Subcutaneous adipose tissue (tissue), 4 donors: ENCODE measurements around the gene TEX35. TPM values are rescaled to one million over a fixed set of nuclear protein-coding genes. Genes with fewer than 3 reads are reported as not detected.

Source experiments
- CTCF ChIP-seq: fragments of 450-650 bp; IDR thresholded peaks from one replicate; pipeline ENCODE4 v1.5.1; 2016; ENCODE audit warnings: low read depth, mild to moderate bottlenecking, control low read depth, antibody characterized with exemption, moderate library complexity
- total RNA-seq, 4 donors: library from RNA; depleted of rRNA; stranded (reverse); fragments of >200 nt; gene quantifications; one replicate each; pipeline ENCODE4 v1.1.0, GENCODE V29; 2016

The TEX35 gene
- total RNA-seq, 4 donors from 2014 or later, result not detected

DNA sequence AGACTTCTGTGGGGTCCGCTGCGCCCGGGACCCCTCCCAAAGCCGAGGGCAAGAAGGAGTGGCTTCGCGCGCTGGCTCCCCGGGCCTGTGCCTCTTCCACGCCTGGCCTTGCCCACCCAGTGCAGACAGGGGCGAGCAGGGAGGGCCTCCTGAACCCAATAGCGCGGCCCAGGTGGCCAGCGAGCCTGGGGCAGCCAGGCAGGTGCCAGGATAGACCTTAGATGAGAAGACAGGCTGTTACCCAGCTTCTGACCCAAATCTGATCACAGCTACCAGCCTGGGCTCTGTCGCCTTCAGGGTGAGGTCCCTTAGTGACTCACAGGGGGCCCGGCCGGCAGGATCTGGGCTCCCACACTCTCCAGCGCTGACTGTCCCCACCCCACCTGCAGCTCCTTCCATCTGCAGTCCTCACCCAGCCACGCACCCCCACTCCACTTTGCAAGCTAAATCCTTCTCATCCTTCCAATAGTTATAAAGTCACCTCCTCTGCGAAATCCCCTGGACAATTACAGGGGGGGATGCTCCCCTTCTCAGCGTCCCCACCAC is 25.8 kb upstream of the TEX35 start:
- no peak for TF ChIP-seq CTCF

DNA sequence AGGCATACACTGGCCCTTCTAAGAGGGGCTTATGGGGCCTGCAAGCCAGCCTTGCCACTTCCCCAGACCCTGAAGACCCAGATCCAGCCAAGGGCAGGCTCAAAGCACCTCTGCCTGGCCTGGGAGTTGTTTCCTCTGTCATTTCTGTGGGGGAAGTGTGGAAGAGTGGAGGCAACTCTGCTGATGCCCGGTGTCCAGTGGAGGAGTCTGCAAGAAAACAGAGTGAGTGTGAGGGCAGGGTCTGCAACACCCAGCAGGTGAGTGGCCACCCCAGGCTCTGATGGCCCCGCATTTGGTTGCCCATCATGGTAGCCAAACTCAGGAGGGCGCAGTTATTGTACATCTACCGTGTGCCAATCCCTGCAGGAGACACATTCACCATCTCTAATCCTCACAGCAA is 24.5 kb upstream of the TEX35 start:
- no peak for TF ChIP-seq CTCF

- TF ChIP-seq CTCF, result no peak
Observed at GRCh38 chr1:178489399-178489798, 23.5 kb upstream of the TEX35 start.

- no peak for TF ChIP-seq CTCF
Observed at GRCh38 chr1:178490136-178490535, 22.8 kb upstream of the TEX35 start.

DNA sequence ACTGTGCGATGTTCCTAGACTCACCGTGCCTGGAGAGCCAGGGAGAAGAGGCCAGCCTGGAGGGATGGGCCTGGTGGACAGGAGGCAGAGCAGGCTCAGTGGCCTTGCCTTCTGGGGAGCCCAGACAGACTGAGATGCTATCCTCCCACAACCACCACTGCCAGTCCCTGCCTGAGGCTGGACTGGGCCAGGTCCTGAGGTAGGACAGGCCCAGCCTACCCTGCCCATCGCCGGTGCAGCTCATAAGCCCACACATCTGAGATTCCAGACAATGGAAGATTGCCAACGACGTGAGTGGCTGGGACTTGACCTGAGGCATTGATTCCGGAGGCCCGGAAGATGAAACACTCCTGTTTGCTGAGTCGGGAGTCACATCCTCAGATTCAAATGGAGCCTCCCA is 21.9 kb upstream of the TEX35 start:
- no peak for TF ChIP-seq CTCF

GRCh38 chr1:178491721-178492120 is 21.2 kb upstream of the TEX35 start:
- TF ChIP-seq CTCF, result no peak

DNA sequence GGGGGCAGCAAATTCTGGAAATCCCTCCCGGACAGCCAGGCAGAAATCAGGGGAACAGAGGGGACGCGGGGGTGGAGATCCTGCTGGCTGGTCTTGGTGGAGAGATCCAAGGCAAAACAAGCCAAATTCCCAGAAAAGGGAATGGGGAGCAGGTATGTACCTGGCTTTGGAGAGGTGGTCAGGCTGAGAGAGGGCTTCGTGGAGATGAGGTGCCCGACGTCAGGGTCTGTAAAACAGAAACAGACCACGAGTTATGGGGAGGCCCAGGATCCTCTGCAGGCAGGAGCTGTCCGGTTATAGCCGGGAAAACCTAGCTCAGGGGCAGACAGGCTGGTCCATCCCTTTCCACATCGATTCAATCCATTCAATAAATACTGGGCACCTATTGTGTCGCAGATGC is 20.6 kb upstream of the TEX35 start:
- TF ChIP-seq CTCF, result no peak
